Gastroesophageal sphincter (tissue), 3 donors: ENCODE measurements around the gene CIB2.

Source experiments
- EP300 ChIP-seq: sonication (generic); formaldehyde crosslinking; IDR thresholded peaks from one replicate; pipeline ENCODE4 v1.6.1; 2017; ENCODE audit warnings: antibody characterized with exemption, mild to moderate bottlenecking
- POLR2A ChIP-seq, 2 donors: fragments of 450-650 bp; IDR thresholded peaks; one replicate each; pipeline ENCODE4 v1.6.1; 2017; ENCODE audit warnings: antibody characterized with exemption in 2 of 2, mild to moderate bottlenecking in 2 of 2, moderate library complexity in 1 of 2
- POLR2AphosphoS5 ChIP-seq: sonication (generic); formaldehyde crosslinking; IDR thresholded peaks from one replicate; pipeline ENCODE4 v1.6.1; 2017; ENCODE audit warnings: antibody characterized with exemption
- TF ChIP-seq, protein P1 (sequence below), 4 experiments: fragments of 200-600 bp in 2 of 4; fragments of 450-650 bp in 2 of 4; sonication (generic) in 1 of 4; IDR thresholded peaks; one replicate each; pipeline ENCODE4 v1.5.1; 2017 to 2019; ENCODE audit warnings: antibody characterized with exemption in 4 of 4, mild to moderate bottlenecking in 2 of 4, moderate library complexity in 2 of 4

DNA sequence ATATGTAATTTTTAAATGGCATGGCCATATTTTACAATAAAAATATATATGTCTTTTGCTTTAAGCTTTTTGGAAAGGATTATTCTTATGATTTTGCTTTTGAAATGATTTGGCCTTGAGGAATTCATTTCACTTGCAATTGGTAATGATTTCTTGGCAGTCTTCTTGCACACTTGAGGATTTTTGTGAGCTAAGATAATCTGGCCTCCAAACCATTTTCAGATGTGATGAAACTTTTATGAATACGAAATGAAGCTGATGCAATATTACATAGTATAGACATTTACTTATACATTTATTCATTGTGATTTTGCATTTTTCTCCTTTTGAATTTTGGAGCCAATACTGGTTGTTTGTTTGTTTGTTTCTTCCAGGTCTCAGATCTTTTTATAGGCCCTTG, 45.3 kb downstream of the CIB2 start:
- TF ChIP-seq POLR2AphosphoS5 (no peak), POLR2A (IDR thresholded peaks at IDR 0.05) (no peak), EP300 (no peak)
- TF ChIP-seq, protein P1, sequence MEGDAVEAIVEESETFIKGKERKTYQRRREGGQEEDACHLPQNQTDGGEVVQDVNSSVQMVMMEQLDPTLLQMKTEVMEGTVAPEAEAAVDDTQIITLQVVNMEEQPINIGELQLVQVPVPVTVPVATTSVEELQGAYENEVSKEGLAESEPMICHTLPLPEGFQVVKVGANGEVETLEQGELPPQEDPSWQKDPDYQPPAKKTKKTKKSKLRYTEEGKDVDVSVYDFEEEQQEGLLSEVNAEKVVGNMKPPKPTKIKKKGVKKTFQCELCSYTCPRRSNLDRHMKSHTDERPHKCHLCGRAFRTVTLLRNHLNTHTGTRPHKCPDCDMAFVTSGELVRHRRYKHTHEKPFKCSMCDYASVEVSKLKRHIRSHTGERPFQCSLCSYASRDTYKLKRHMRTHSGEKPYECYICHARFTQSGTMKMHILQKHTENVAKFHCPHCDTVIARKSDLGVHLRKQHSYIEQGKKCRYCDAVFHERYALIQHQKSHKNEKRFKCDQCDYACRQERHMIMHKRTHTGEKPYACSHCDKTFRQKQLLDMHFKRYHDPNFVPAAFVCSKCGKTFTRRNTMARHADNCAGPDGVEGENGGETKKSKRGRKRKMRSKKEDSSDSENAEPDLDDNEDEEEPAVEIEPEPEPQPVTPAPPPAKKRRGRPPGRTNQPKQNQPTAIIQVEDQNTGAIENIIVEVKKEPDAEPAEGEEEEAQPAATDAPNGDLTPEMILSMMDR (IDR thresholded peaks at IDR 0.05), result no peak
